CD14-positive monocyte (primary cell): ENCODE results near the gene FBXW10B. TPM values are rescaled to one million over a fixed set of nuclear protein-coding genes. Genes with fewer than 3 reads are reported as not detected.
"Not testable (repeated sequence)": the region's sequence is repeated elsewhere in the genome, so short reads cannot be mapped to it uniquely, and the experiment has no call there.

Experiments used
- DNase-seq, 3 donors: peaks; one replicate each; pipeline ENCODE4 v3.0.0-alpha.2; 2011 to 2022
- H2AFZ ChIP-seq: 2 replicates; pipeline ENCODE4 v1.6.0; 2012; ENCODE audit warnings: mild to moderate bottlenecking, low read depth, low read length, inconsistent platforms; ENCODE audit not compliant: insufficient read depth, poor library complexity, severe bottlenecking
- H3K27ac ChIP-seq, 2 donors: 1 replicate in 1 of 2; 2 replicates in 1 of 2; pipeline ENCODE4 v1.5.1; 2012 to 2013; ENCODE audit warnings: low read length in 2 of 2, control low read depth in 1 of 2, inconsistent platforms in 1 of 2, low read depth in 1 of 2, mild to moderate bottlenecking in 1 of 2
- H3K27me3 ChIP-seq, 2 donors: one replicate each; pipeline versions ENCODE4 v1.6.0 to v1.6.1; 2011 to 2013; ENCODE audit warnings: low read length in 2 of 2; ENCODE audit not compliant: control insufficient read depth in 2 of 2, insufficient read depth in 2 of 2
- H3K36me3 ChIP-seq, 2 donors: replicated peaks in 1 of 2; 1 replicate in 1 of 2; 2 replicates in 1 of 2; pipeline versions ENCODE4 v1.5.1 to v1.6.1; 2012 to 2013; ENCODE audit warnings: low read length in 2 of 2, control low read depth in 1 of 2, inconsistent platforms in 1 of 2, mild to moderate bottlenecking in 1 of 2; ENCODE audit not compliant: insufficient read depth in 2 of 2, control insufficient read depth in 1 of 2
- H3K4me1 ChIP-seq, 2 donors: 1 replicate in 1 of 2; 2 replicates in 1 of 2; pipeline versions ENCODE4 v1.5.1 to v1.6.1; 2012 to 2013; ENCODE audit warnings: low read length in 2 of 2, control low read depth in 1 of 2, inconsistent platforms in 1 of 2, mild to moderate bottlenecking in 1 of 2, moderate library complexity in 1 of 2; ENCODE audit not compliant: insufficient read depth in 2 of 2, control insufficient read depth in 1 of 2
- H3K4me2 ChIP-seq: replicated peaks from 2 replicates; pipeline ENCODE3; 2012; ENCODE audit warnings: low read length, moderate library complexity, mild to moderate bottlenecking; ENCODE audit not compliant: poor library complexity, severe bottlenecking; ENCODE audit errors: extremely low read depth
- H3K4me3 ChIP-seq, 3 experiments: fragments of 200-600 bp in 1 of 3; sonication (generic) in 1 of 3; replicated peaks in 1 of 3; 1 replicate in 2 of 3; 2 replicates in 1 of 3; pipeline ENCODE4 v1.5.1; 2011 to 2013; ENCODE audit warnings: low read length in 3 of 3, mild to moderate bottlenecking in 3 of 3, control low read depth in 2 of 3, low read depth in 2 of 3, inconsistent platforms in 1 of 3, moderate library complexity in 1 of 3
- H3K79me2 ChIP-seq: 2 replicates; pipeline ENCODE4 v1.6.0; 2012; ENCODE audit warnings: mild to moderate bottlenecking, control low read depth, inconsistent platforms, low read length, moderate library complexity; ENCODE audit not compliant: insufficient read depth
- H3K9ac ChIP-seq: 2 replicates; pipeline ENCODE4 v1.6.0; 2017; ENCODE audit warnings: low read length, mild to moderate bottlenecking; ENCODE audit not compliant: insufficient read depth, poor library complexity, severe bottlenecking
- H3K9me3 ChIP-seq, 2 donors: replicated peaks in 1 of 2; 1 replicate in 1 of 2; 2 replicates in 1 of 2; pipeline versions ENCODE4 v1.5.1 to v1.6.1; 2012 to 2013; ENCODE audit warnings: low read length in 2 of 2, control low read depth in 1 of 2; ENCODE audit not compliant: control insufficient read depth in 1 of 2, insufficient read depth in 1 of 2
- H4K20me1 ChIP-seq: 2 replicates; pipeline ENCODE4 v1.6.0; 2012; ENCODE audit warnings: mild to moderate bottlenecking, low read length, control low read depth, moderate library complexity; ENCODE audit not compliant: insufficient read depth
- H3K27ac Mint-ChIP-seq, 7 donors: one replicate each; pipeline ENCODE4 v1.8.0; 2020; ENCODE audit warnings: mild to moderate bottlenecking in 7 of 7, mixed read lengths in 7 of 7, moderate library complexity in 6 of 7, inconsistent platforms in 2 of 7
- H3K27me3 Mint-ChIP-seq, 3 donors: one replicate each; pipeline ENCODE4 v1.8.0; 2021 to 2022; ENCODE audit warnings: low read depth in 3 of 3, mild to moderate bottlenecking in 3 of 3, mixed read lengths in 3 of 3, moderate library complexity in 3 of 3, inconsistent platforms in 1 of 3
- H3K36me3 Mint-ChIP-seq, 2 donors: one replicate each; pipeline ENCODE4 v1.8.0; 2020; ENCODE audit warnings: mixed read lengths in 2 of 2, inconsistent platforms in 1 of 2, mild to moderate bottlenecking in 1 of 2
- H3K4me1 Mint-ChIP-seq: one replicate; pipeline ENCODE4 v1.8.0; 2020; ENCODE audit warnings: mild to moderate bottlenecking, mixed read lengths
- H3K4me3 Mint-ChIP-seq, 2 donors: one replicate each; pipeline ENCODE4 v1.8.0; 2020; ENCODE audit warnings: mild to moderate bottlenecking in 2 of 2, mixed read lengths in 2 of 2, moderate library complexity in 1 of 2
- H3K9me3 Mint-ChIP-seq, 7 donors: one replicate each; pipeline ENCODE4 v1.8.0; 2020 to 2022; ENCODE audit warnings: mixed read lengths in 7 of 7, mild to moderate bottlenecking in 6 of 7, moderate library complexity in 6 of 7, inconsistent platforms in 2 of 7
- WGBS: methylation state at CpG from one replicate; pipeline ENCODE4 v1.1.5; 2013; ENCODE audit warnings: missing lambda C conversion rate; ENCODE audit not compliant: insufficient coverage; 5-methylcytosine and 5-hydroxymethylcytosine counted together
- intact Hi-C, 2 donors: fragments of 100-400 bp; cut with micrococcal nuclease; formaldehyde crosslinking; loops; one replicate each; pipeline versions ENCODE4 v1.15.0 to v1.15.1; 2023
- polyA plus RNA-seq, 3 donors: library from polyadenylated mRNA; depleted of rRNA in 1 of 3; unstranded in 2 of 3; stranded (reverse) in 1 of 3; fragments of 300-500 nt in 2 of 3; fragments of >200 nt in 1 of 3; fragmentation: Illumina TruSeq in 2 of 3; gene quantifications; 1 replicate in 2 of 3; 2 replicates in 1 of 3; pipeline ENCODE4 v1.2.3, GENCODE V29; 2012 to 2021

The FBXW10B gene
- polyA plus RNA-seq, 3 donors = 0.09 TPM; not detected in 2

- H3K9me3 Mint-ChIP-seq, H3K9me3 ChIP-seq, H3K36me3 ChIP-seq, H3K27ac Mint-ChIP-seq, H3K4me3 ChIP-seq, H3K27me3 ChIP-seq, H4K20me1 ChIP-seq, H3K79me2 ChIP-seq, H3K36me3 Mint-ChIP-seq, H3K4me2 ChIP-seq, H3K27me3 Mint-ChIP-seq, H3K9ac ChIP-seq, H3K27ac ChIP-seq, DNase-seq, H2AFZ ChIP-seq, intact Hi-C loops, H3K4me1 Mint-ChIP-seq, H3K4me3 Mint-ChIP-seq, H3K4me1 ChIP-seq: not testable (repeated sequence)
- WGBS = no CpG with 5 or more reads among the region's 6 CpGs
Observed at GRCh38 chr17:15615850-15616249, 3.7 kb downstream of the FBXW10B start.

GRCh38 chr17:15613111-15613510, 6.4 kb downstream of the FBXW10B start:
- H2AFZ ChIP-seq, H3K9ac ChIP-seq, H3K4me3 Mint-ChIP-seq, H3K4me1 ChIP-seq, H3K27me3 ChIP-seq, H3K27ac Mint-ChIP-seq, DNase-seq, H3K27ac ChIP-seq, H4K20me1 ChIP-seq, H3K4me2 ChIP-seq, H3K79me2 ChIP-seq, intact Hi-C loops, H3K9me3 Mint-ChIP-seq, H3K9me3 ChIP-seq, H3K36me3 Mint-ChIP-seq, H3K27me3 Mint-ChIP-seq, H3K4me3 ChIP-seq, H3K36me3 ChIP-seq, H3K4me1 Mint-ChIP-seq: not testable (repeated sequence)
- no CpG with 5 or more reads among the region's 1 CpG for WGBS

- H2AFZ ChIP-seq, H3K79me2 ChIP-seq, H3K9me3 ChIP-seq, H3K4me3 ChIP-seq, H3K27ac Mint-ChIP-seq, H3K36me3 Mint-ChIP-seq, intact Hi-C loops, H4K20me1 ChIP-seq, H3K4me3 Mint-ChIP-seq, H3K4me2 ChIP-seq, H3K27ac ChIP-seq, DNase-seq, H3K27me3 ChIP-seq, H3K9me3 Mint-ChIP-seq, H3K9ac ChIP-seq, H3K36me3 ChIP-seq, H3K4me1 ChIP-seq: not testable (repeated sequence)
- Mint-ChIP-seq H3K4me1 (peaks cover 36% of the 10 kb centered on the region), H3K27me3 (peaks cover 22 to 30% (median 30%) of the 10 kb centered on the region in 3 donors)
- no CpG with 5 or more reads among the region's 8 CpGs for WGBS
Observed at GRCh38 chr17:15592960-15593359, 26.5 kb downstream of the FBXW10B start.

GRCh38 chr17:15591986-15592385, 27.5 kb downstream of the FBXW10B start:
- H3K9me3 Mint-ChIP-seq, H3K36me3 Mint-ChIP-seq, H3K4me3 ChIP-seq, H3K27me3 ChIP-seq, DNase-seq, H3K9me3 ChIP-seq, H3K4me2 ChIP-seq, H3K27ac ChIP-seq, H3K27ac Mint-ChIP-seq, H3K36me3 ChIP-seq, H3K9ac ChIP-seq, H4K20me1 ChIP-seq, intact Hi-C loops, H2AFZ ChIP-seq, H3K79me2 ChIP-seq, H3K4me1 ChIP-seq: not testable (repeated sequence)
- Mint-ChIP-seq H3K27me3 (peaks cover 26 to 36% (median 33%) of the 10 kb centered on the region in 3 donors), H3K4me1 (peaks cover 37% of the 10 kb centered on the region), H3K4me3 (peak overlapping the region in 1 of 2 donors; percentile 53)
- no CpG with 5 or more reads among the region's 5 CpGs for WGBS
